Measurements from ENCODE around the gene PPARG. TPM values are rescaled to one million over a fixed set of nuclear protein-coding genes. Genes with fewer than 3 reads are reported as not detected.

PPARG gene
- total RNA-seq, 1 experiment from 2014 or later = 7.8 TPM

DNA sequence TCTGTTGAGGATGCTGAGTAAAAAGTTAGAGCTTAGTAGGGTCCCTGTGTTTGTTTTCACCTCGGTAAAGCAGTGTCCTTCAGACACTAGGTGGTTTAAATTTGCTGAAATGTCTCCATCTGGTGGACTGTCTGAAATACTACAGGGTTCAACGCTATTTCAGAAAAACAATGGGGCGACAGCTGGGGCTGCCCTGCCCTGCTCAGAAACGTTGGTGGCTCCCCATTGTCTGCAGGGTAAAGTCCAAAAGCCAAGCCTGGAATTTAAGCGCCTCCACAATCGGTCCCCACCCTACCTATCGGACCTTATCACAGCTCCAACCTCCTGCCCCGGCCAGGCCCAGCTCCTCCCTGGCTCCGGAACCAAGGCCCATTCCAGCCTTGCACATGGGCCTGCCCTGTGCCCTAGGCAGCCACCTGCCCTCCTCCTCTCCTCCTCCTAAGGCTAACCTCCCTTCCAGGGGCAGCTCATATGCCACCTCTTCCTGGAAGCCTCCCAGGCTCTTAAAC, 191.1 kb downstream of the PPARG start:
- DNase-seq (ENCODE audit: low read depth) = peak; percentile 57

DNA sequence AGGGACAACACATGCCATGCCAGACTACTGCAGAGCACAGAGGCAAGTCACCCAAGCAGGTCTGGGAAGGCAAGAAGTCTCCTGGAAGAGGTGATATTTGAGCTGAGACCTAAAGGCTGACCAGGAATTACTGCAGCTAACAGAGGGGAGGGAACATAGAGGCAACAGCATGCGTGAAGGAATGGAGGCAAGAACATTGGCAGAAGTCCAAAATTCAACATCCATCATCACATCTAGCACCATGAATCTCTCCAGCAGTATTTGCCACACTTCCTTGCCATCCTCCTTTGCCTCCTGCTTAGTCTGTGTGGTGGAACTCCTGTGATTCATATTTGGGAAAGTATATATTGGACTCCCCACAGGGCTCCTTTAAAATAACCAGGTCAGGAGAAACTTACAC, 194.5 kb downstream of the PPARG start:
- DNase-seq (ENCODE audit: low read depth) = peak; percentile 17

DNA sequence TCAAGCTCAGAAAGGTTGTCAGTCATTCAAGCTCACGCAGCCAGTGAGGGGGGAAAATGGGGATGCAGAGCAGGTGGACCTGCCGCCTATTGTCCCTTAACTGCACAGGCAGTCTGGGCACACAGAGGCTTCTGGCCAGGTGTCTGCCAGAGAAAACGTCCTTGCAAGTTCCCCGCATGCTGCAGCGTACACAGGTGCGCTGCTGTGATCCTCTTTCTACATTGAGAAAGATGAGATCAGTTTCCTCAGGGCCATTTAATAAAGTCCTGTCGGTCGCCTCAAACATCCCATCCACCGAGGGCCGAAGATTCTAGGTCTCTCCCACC, 195.0 kb downstream of the PPARG start:
- no peak for DNase-seq (ENCODE audit: low read depth)

Other genes with a start within 250 kb of the PPARG start
- 0.10 TPM in 1 of 2 replicates, not detected in the other for gene TIMP4, start 130.2 kb upstream of the PPARG start, total RNA-seq (2014; rRNA removed; shearing (Covaris generic))
- gene TSEN2, start 195.4 kb downstream of the PPARG start, total RNA-seq (2014; rRNA removed; shearing (Covaris generic)) = 8.0 and 12.4 TPM in 2 replicates